Activated CD4-positive, alpha-beta T cell treated with anti-CD3 and anti-CD28 coated beads for 24 hours (primary cell): Measurements from ENCODE around the gene CGREF1.

Source experiments
- DNase-seq, 2 donors: peaks; one replicate each; pipeline ENCODE4 v3.0.0-alpha.2; 2020; ENCODE audit warnings: low read depth in 2 of 2

Gene CGREF1, protein sequence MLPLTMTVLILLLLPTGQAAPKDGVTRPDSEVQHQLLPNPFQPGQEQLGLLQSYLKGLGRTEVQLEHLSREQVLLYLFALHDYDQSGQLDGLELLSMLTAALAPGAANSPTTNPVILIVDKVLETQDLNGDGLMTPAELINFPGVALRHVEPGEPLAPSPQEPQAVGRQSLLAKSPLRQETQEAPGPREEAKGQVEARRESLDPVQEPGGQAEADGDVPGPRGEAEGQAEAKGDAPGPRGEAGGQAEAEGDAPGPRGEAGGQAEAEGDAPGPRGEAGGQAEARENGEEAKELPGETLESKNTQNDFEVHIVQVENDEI

DNA sequence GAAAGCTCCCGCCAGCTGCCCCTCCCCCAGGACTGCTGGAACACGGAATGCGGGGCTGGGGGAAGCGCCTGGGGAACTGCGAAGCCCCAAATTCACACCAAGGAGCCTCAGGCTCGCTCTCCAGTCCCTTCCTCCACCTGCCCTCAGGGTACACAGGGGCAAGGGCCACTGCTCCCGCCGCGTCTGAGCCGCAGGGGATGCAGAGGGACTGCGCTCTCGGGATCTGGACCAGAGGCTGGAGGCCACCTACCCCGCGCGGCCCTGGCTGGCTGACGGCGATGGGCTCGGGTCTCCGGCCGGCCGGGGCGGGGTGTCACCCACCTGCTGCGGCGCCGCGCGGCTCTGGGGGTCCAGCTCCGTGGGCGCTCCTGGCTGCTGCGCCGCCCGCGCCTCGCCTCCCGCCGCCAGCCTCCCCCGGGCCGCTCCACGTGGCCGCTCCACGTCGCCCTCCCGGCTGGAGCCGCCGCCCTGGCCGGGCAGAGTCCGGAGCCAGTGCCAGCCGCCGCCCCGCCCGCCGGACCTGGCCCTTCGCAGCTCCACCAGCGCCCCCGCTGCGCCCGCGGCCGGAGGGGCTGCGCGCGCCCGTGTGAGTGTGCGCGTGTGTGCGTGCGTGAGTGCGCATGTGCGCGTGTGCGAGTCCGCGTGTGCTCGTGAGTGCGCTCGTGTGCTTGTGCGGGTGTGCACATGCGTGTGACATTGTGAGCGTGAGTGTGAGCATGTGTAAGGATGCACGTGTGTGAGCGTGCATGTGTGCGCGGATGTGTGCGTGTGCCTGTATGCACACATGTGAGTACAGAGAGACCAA, at the start of gene CGREF1:
CGREF1 (minus strand) TSS at position 604 of the 805 bp plus-strand sequence. CDS start 14,762 bp downstream, outside the sequence.
- no peak for DNase-seq

- DNase-seq = no peak
Observed at GRCh38 chr2:27164960-27165763, 46.2 kb upstream of the CGREF1 start.

DNA sequence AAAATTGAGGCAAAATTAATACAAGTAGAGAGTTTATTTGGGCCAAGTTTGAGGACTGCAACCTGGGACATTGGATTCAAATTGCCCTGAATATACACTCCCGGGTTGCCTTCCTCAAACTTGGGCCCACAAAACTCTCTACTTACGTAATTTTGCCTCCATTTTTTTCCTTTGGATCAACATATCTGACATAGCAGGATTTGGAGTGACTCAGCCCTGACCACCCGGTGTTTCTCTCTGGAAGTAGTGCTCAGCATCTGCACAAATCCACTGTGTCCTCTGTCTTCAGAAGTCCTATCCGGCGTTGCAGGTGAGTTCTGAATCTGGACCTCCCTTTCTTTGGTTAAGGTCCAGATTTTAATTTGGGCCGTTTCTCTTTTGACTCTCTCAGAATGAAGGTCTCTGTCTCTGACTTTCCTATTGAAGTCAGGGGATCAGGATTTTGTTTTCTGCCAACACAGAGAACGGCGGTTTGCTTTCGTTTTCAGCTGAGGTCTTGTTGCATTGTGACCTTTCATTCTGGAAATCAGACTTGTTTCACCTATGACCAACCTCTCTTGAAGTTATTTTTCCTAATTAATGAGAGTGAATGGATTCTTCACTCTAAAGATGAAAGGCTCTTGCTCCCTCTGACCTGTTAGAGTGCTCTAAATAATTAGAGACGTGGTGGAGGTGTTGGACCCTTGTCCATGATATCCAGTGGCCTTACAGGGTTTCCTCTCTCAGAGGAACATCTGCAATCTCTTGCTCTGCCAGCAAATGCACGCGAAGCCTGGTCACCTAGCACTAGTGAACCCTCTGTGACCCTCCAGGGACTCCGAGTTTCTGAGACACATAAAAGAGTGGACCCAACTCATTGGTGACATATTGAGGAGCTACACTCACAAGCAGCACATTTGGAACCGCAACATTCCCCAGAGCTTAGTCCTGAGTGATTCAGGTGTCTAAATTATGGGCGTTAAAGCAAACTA, 43.5 kb upstream of the CGREF1 start:
- DNase-seq = no peak

GRCh38 chr2:27160191-27160590, 41.3 kb upstream of the CGREF1 start:
- DNase-seq = no peak

DNA sequence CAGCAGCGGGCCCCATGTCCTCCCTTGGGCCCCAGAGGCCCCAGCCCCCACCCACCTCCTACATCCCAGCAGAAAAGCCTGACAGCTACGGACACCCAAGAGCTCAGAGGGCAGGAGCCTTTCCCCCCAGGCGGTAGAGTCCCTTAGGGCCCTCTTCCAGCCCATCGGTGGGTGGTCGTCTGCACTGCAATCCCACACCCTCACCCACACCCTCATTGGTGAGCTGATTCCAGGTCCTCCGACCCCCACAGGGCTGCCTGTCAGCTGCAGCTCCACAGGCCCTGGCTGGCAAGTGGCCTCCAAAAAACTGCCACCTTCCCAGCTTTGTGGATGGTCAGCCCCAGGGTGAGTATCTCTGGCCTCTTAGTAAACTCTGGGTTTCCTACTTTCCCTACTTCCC, 40.3 kb upstream of the CGREF1 start:
- DNase-seq = no peak

DNA sequence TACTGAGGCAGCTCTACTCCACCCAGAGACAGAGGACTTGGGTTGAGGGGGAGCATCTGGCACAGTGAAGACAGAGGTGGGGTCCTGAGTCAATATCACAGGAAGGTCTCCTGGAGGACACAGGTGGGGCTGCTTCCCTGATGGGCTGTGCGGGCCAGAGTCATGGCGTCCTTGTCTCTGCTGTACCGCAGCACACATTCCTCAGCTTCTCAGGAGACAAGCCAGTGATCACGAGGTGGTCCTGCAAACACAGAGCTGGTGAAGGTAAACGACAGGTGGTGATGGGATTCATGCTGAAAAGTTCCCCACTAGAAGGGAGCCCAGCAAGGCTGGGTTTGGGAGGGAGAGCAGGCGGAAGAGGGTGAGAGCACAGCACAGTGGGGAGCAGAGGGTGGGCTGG, 39.5 kb upstream of the CGREF1 start:
- DNase-seq = no peak

DNA sequence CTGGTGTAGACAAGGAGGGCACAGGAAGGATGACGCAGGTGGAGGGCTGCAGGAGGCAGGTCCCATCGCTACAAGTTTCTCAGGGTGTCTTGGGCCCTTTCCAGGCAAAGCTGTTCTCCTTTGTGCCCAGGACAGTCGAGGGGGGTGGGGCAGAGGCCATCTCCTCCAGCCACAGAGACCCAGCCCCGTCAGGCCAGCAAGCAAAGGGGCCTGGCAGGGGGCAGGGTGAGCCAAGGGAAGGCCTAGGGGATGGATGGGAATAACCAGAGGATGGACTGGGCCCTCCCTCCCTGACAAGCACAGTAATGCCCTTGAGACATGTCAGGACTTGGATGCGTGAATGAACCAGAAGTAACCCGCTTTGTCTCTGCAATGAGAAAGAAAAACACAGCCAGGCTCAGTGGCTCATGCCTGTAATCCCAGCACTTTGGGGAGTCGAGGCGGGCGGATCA, 36.2 kb upstream of the CGREF1 start:
- no peak for DNase-seq

GRCh38 chr2:27154488-27154887, 35.6 kb upstream of the CGREF1 start:
- DNase-seq = no peak

- no peak for DNase-seq
Observed at GRCh38 chr2:27152796-27153464, 34.0 kb upstream of the CGREF1 start.

- no peak for DNase-seq
Observed at GRCh38 chr2:27152102-27152795, 33.3 kb upstream of the CGREF1 start.

DNA sequence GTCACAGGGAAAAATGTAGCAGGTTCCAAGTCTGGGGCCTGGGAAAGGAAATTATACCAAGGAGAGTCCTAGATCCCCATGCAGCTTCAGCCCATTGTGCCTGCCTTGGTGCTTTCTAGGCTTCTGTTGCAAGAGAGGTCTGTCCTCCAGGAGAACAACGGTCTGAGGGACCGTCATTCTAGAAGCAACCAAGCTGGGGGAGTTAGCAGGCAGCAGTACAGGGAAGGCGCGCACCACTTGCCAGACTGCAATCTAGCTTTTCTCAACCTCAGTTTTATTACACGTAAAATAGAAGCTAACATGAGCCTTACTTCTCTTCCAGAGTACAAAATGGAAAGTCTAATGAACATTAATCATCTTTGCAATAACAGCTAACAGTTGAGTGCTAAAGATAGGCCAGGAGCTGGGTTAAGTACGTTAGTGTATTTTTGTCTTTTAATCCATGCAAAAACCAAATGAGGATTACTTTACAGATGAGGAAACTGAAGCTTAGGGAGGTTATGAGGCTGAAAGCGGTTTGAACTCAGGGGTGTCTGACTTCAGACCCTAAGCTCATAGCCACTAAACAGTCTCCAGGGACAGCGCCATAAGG, 31.8 kb upstream of the CGREF1 start:
- no peak for DNase-seq

DNA sequence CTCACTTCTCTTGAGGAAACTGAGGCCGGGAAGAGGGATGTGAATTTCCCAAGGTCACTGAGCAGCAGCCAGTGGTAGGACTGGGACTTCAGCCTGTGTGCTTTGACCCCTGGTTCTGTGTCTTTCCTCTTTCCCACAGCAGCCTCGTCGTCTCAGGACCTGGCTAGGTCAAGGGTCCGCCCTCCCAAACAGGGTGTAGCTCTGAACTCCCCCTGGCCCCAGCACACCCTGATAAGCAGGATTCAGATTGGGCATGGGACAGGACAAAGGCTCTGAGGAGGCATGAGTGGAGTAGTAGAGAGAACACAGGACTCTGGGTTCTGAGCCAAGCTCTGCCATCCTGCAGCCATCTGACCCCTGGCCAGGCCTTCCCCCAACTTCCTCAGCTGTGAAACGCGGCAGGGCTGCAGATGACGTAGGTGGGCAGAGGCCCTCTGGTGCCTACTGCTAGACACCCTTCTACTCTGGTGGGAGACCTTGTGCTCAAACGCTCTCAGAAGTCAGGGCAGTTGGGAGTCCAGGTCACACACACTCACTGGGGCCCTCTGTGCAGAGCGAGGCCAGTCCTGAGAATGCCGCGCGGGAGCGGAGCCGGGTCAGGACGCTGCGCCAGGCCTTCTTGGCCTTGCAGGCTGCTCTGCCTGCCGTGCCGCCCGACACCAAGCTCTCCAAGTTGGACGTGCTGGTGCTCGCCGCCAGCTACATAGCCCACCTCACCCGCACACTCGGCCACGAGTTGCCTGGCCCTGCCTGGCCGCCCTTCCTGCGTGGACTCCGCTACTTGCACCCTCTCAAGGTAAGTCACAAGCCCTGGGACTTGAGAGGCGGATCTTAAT, 30.9 kb upstream of the CGREF1 start:
- no peak for DNase-seq

DNA sequence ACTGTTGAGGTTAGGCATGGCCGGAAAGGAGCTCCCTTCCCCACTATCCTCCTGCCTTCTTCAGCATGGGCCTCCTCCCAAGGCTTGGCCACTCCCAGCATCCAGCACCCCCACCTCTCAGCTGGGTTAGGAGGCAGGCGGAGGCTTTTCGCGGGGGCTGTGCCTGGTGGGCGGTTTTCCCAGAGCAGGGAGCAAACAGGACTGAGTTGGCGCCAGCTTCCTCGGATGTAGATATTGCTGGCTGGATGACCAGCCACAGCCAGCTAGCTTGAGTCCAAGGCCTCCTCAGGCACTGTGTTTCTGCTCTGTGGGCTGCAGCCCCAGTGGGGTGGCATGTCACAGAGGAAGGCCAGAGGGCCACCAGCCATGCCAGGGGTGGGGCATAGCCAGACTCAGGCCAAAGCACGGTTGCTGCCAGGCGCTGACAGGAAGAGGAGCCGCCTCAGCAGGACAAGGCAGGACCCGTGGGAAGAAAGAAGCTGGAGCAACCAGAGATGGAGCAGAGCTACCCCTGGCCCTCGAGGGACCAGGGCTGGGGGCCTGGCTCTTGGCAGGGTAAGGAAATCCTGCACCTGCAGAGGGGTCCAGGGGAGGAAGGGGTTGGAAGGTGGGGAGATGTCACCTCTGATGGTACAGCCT, 30.0 kb upstream of the CGREF1 start, which contains the start of gene TCF23:
TCF23 (plus strand) TSS at position 204 of the 639 bp plus-strand sequence; CDS start at position 334, 130 bp downstream.
- DNase-seq = no peak

- no peak for DNase-seq
Observed at GRCh38 chr2:27147935-27148334, 29.0 kb upstream of the CGREF1 start.

DNA sequence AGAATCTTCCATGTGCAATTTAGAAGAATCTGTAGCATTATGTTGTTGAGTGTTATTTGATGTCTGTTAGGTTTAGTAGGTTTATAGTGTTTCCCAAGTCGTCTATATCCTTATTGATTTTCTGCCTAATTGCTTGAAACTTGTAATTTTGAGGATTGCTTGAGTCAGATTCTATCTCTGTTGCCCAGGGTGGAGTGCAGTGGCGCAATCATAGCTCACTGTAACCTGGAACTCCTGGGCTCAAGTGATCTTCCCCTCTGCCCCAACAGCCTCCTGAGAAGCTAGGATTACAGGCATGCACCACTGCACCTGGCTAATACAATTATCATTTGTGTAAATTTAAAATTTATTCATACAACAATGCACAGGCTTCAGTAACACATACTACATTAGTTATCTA, 26.8 kb upstream of the CGREF1 start:
- no peak for DNase-seq

DNA sequence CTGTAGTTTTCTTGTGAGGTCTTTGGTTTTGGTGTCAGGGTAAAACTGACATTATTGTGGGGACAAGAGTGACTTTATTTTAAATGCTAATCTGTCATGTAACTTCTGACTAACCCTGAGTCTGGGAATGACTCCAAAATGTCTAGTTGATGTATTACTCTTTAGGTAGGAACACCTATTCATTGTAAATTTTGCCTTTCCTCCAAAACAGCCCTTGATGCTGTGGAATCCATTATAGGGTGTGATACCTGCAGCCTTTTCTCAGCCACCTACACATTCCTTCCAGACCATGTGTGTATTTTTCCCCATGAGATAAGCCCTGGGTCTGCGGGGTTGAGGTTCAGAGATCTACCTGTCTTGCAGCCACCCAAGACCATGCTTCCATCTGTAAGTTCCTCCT, 24.4 kb upstream of the CGREF1 start:
- DNase-seq = no peak

GRCh38 chr2:27139310-27139709, 20.4 kb upstream of the CGREF1 start, which contains the start of gene PRR30:
TSS of gene PRR30 (minus strand) at chr2:27139410. CDS start at chr2:27138329, 1,081 bp downstream.
- DNase-seq = no peak

- DNase-seq = no peak
Observed at GRCh38 chr2:27138111-27138510, 19.2 kb upstream of the CGREF1 start.
